ENCODE results near the gene COL6A2. TPM values are rescaled to one million over a fixed set of nuclear protein-coding genes. Genes with fewer than 3 reads are reported as not detected.

Gene COL6A2
- total RNA-seq, 1 donor from 2014 or later, result 397 TPM

DNA sequence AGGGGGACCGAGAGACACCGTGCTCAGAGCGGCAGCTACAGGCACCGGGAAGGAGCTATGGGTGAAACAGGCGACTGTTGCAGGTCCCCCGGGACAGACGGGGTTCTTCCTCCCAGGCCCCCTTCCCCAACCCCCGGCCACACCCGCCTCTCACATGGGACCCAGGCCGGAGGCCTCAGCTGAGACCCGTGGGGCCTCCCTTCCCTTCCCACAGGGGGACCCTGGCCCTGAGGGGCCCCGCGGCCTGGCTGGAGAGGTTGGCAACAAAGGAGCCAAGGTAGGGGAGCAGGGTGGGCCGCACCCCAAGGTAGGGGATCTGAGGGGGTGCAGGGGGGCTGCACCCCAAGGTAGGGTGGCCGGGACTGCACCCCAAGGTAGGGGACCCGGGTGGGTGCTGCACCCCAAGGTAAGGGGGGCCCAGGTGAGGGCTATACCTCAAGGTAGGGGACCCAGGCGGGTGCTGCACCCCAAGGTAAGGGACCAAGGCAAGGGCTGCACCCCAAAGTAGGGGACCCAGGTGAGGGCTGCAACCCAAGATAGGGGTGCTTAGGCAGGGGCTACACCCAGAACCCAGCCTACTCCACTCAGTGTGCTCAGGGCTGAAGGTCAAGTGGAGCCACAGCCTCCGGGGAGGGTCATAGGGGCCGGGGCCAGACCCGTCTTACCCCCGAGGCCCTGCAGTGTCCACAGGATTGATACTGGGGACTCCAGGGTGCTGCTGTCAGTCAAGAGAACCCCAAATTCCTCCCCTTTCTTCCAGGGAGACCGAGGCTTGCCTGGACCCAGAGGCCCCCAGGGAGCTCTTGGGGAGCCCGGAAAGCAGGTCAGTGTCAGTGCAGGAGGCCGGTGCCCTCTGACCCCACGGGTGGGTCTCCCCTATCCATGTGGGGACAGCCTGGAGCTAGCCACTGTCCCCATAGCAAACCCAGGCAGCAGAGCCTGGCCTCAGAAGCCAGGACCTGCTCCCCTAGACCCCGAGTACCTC is 22.7 kb downstream of the COL6A2 start:
- ATAC-seq (no peak), DNase-seq (ENCODE audit: low spot score) (peak; percentile 56)
- intact Hi-C loops (cut with DNase I), result no loop called here

DNA sequence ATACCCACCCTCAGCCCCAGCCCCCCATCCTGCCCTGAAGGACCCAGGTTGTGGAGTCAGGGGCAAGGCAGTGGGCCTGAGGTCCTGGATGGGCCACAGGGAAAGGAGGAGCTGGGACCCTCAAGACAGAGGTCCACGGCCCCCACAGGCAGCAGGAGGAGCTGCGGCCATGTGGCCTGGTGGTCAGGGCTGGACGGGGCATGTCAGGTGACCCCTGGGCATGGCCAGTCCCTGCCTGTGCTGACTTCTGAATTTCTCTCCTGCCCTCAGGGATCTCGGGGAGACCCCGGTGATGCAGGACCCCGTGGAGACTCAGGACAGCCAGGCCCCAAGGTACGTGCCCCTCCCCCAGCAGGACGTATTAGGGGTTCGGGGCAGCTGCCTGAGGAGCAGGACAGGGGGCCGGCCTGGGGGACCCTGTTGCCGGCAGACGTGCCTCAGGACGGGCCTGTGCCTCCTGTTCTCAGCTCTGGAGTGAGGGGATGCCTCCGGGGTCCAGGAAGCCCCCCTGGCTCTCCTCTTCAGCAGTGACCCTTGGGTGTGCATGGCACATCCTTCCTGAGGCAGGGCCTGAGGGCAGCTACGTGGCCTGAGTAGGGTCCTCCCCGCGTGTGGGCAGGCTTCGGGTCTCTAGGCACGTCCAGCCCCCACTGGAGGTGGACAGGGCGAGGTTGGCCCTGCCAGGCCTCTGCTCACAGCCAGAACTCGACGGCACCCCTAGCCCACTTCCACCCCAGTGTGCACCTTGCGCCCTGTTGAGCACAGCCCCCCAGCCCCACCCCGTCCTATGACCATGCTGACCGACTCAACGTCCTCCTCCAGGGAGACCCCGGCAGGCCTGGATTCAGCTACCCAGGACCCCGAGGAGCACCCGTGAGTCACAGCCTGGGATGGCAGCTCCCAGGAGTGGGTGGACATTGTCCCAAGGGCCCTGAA is 23.6 kb downstream of the COL6A2 start:
- DNase-seq (ENCODE audit: low spot score) (peak; percentile 58), ATAC-seq (no peak)
- intact Hi-C loops (cut with DNase I), result no loop called here

- DNase-seq (ENCODE audit: low spot score) (peak; percentile 52), ATAC-seq (no peak)
- intact Hi-C loops (cut with DNase I), result no loop called here
Measured at GRCh38 chr21:46122237-46122671, 24.3 kb downstream of the COL6A2 start.

DNA sequence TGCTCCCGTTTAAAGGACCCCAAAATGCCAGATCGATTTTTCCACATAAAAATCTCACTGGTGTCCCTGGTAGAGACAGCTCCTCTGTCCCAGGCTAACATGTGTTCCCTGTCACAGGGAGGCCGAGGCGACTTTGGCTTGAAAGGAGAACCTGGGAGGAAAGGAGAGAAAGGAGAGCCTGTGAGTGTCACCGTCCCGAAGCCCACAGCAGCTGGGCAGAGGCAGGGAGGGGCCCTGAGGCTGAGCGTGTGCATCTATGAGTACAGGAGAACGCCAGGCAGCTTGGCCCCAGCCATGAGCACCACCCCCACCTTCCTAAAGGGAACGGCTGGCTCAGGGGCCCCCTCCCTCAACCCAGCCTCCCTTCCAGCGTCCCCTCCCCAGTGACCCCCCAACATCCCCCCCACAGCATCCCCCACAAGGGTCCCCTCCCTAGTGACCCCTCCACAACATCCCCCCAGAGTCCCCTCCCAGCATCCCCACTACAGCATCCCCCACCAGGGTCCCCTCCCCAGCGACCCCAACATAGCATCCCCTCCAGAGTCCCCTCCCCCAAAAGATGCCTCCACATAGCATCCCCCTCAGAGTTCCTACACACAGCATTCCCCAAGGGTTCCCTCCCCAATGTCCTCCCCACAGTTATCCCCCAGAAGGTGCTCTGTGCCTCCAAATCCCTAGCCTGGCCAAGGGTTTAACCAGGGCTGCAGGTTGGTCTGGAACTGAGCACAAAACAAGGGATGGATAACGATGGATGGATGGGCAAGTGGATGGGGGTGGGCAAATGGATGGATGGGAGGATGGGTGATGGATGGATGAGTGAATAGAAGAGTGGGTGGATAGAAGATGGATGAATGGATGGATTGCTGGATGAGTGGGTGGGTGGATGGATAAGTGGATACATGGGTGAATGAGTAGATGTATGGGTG is 25.1 kb downstream of the COL6A2 start:
- peak; percentile 33 for DNase-seq (ENCODE audit: low spot score)

GRCh38 chr21:46124083-46124925 is 26.4 kb downstream of the COL6A2 start:
- DNase-seq (ENCODE audit: low spot score) (peak; percentile 54), ATAC-seq (no peak)
- intact Hi-C loops (cut with DNase I), result no loop called here

More for the DNA sequence above, 25.1 kb downstream of the COL6A2 start:
- ATAC-seq, result no peak
- intact Hi-C loops (cut with DNase I), result no loop called here

GRCh38 chr21:46124926-46125845 is 27.3 kb downstream of the COL6A2 start:
- peak; percentile 62 for DNase-seq (ENCODE audit: low spot score)
- intact Hi-C loops (cut with DNase I), result no loop called here
- no peak for ATAC-seq

GRCh38 chr21:46125846-46126301 is 28.0 kb downstream of the COL6A2 start:
- DNase-seq (ENCODE audit: low spot score) (peak; percentile 64), ATAC-seq (no peak)
- intact Hi-C loops (cut with DNase I), result no loop called here

GRCh38 chr21:46126309-46127238 is 28.7 kb downstream of the COL6A2 start:
- intact Hi-C loops (cut with DNase I), result no loop called here
- DNase-seq (ENCODE audit: low spot score) (peak; percentile 55), ATAC-seq (no peak)

DNA sequence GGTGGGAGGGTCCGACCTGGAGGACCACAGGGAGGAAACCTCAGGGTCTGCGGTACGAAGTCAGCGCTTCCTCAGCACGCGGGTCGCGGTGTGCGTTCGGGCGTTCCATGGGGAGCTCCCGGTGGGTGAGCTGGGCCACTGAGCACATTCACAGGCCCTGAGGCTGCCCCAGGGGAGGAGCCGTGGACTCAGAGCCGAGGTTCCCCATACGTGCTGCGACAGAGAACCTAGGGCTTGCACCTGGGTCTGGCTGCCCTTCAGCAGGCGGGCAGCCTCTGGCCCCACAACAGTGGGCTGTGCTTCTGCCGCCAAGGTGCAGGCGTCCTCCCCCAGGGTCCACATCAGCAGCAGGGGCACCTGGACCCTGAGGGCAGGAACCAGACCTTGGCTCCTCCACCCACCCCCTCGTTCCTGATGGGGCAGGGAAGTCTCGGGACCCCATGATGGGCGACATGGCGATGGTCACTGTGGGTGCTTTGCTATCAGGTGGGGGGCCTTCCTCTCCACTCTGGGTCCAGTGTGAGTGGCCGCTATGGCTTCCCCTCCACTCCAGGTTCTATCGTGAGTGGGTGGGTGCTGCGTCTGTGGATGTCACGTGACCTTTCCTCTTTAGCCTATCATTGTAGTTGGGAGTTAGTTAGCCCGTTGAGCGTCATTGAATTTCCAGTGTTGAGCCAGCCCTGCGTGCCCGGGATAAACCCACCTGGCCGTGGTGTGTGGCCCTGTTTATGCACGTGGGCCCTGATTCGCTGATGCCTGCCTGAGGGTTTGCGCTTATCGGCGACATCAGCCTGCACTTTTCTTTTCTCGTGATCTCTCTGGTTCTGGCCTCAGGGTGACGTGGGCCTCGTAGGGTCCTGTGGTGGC is 29.6 kb downstream of the COL6A2 start:
- ATAC-seq, result no peak
- intact Hi-C loops (cut with DNase I), result no loop called here
- DNase-seq (ENCODE audit: low spot score), result peak; percentile 59

DNA sequence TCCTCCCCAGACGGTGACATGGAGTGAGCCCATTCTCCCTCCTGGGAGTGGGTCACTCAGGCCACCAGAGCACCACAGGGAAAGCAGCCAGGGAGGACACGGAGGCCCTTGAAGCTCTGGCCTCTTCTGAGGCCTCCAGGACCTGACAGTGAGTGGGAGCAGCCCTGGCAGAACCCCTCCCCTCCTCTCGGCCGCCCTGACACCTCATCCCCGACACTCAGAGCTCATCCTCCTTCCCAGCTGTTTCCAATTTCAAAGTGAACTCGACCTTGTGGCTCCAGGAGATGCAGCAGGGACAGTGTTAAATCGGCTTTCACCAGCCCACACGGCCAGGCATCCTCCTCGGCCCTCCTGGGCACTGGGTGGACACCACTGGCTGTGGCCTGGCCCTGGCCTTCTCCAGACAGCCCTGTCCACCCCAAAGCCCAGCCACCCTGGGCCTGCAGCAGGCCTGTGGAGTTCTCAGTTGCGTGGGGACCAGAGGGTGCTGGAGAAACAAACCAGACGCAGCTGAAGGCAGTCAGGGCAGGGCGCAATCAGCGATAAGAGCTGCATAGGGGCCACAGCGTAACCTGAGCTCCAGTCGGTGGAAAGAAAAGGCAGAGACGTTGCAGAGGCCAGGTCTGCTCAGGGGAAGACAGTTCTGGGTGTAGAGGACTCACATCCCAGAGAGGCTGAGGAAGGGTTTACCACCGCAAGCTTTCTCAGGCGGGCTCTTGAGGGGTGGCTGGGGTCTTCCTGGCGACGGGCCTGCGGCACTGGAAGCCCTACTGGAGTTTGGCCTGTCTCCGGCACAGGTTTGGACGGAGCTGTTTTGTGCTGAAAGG is 30.4 kb downstream of the COL6A2 start:
- intact Hi-C loops (cut with DNase I), result no loop called here
- DNase-seq (ENCODE audit: low spot score) (peak; percentile 53), ATAC-seq (no peak)

- peak; percentile 64 for DNase-seq (ENCODE audit: low spot score)
Measured at GRCh38 chr21:46128933-46129571, 31.1 kb downstream of the COL6A2 start.

DNA sequence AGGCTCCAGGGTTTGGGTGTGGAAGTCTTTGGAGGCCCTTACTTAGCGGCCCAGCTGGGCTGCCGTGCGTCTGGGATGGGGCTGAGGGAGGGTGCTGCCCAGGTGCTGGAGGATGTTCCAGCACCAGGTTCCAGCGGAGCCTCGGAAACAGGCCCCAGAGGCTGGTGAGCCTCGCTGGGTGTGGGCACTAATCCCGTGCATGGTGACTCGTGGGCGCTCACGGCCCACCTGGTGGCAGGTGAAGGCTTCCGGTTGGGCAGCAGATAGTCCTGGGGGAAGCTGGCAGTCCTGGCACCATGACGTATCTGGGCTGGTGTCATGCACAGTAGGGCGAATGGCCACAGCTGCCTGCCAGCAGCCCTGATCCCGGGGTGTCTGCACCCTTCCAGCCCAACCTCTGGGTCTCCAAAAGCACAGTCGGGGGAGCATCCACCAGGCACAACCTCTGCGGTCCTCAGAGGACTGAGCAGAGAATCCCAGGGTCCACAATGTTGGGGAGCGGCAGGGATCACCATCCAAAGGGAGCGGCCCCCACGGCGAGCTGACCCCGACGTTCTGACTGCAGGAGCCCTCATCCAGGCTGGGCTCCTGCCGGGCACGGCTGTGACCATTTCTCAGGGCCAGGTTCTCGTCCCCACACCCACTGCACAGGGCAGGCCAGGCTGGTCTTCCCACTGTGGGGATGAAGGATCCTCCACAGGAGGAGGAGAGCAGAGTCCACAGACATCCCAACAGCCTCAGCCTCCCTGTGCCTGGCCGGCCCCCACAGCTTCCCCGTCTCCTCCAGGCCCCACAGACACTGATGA is 32.1 kb downstream of the COL6A2 start:
- ATAC-seq (peak; percentile 11), DNase-seq (ENCODE audit: low spot score) (no peak)
- intact Hi-C loops (cut with DNase I), result no loop called here

More at GRCh38 chr21:46128933-46129571, 31.1 kb downstream of the COL6A2 start:
- intact Hi-C loops (cut with DNase I), result no loop called here
- no peak for ATAC-seq
